Neural cell (in vitro differentiated cells): ENCODE data around the gene AMFR.

Source experiments
- EP300 ChIP-seq: fragments of 450-650 bp; conservative IDR thresholded peaks from 2 replicates; pipeline ENCODE4 v1.6.1; 2014; ENCODE audit warnings: antibody characterized with exemption, mild to moderate bottlenecking, moderate library complexity; ENCODE audit not compliant: poor library complexity, severe bottlenecking
- EZH2 ChIP-seq: fragments of 200-600, 300-800 bp; shearing (Covaris generic), sonication (generic); IDR thresholded peaks from 2 replicates; pipeline ENCODE4 v1.6.1; 2014; ENCODE audit warnings: antibody characterized with exemption, low read length, borderline replicate concordance, mild to moderate bottlenecking; ENCODE audit not compliant: insufficient read depth, poor library complexity, severe bottlenecking
- POLR2AphosphoS5 ChIP-seq: IDR thresholded peaks from 2 replicates; pipeline ENCODE4 v1.6.1; 2012

- TF ChIP-seq EZH2 (no peak), POLR2AphosphoS5 (no peak), EP300 (no peak)
Observed at GRCh38 chr16:56314244-56314850, 111.0 kb downstream of the AMFR start.
